HepG2 (cell line): ENCODE results near the gene PSPH. TPM values are rescaled to one million over a fixed set of nuclear protein-coding genes. Genes with fewer than 3 reads are reported as not detected.

Experiments
- EZH2 ChIP-seq: conservative IDR thresholded peaks from 2 replicates; pipeline ENCODE4 v1.6.1; 2012; ENCODE audit warnings: mild to moderate bottlenecking, low read depth, low read length, moderate library complexity
- MXI1 ChIP-seq: IDR thresholded peaks from 3 replicates; pipeline ENCODE4 v1.6.1; 2012; ENCODE audit warnings: low read depth, low read length, inconsistent platforms, borderline replicate concordance
- NFIC ChIP-seq: IDR thresholded peaks from 2 replicates; pipeline ENCODE4 v1.6.1; 2012; ENCODE audit warnings: mild to moderate bottlenecking, low read length, inconsistent platforms
- NRL ChIP-seq: sonication (generic); formaldehyde crosslinking; IDR thresholded peaks from 2 replicates; pipeline ENCODE4 v1.5.0; 2020; ENCODE audit warnings: missing genetic modification reagents, mild to moderate bottlenecking, moderate library complexity, borderline replicate concordance
- PBX3 ChIP-seq: sonication (generic); formaldehyde crosslinking; IDR thresholded peaks from 2 replicates; pipeline ENCODE4 v1.8.1; 2023; ENCODE audit warnings: missing genetic modification reagents, inconsistent platforms, borderline replicate concordance
- polyA plus RNA-seq, 8 experiments: library from polyadenylated mRNA; depleted of rRNA in 3 of 8; stranded (reverse) in 7 of 8; unstranded in 1 of 8; fragments of >200 nt; fragmentation: Illumina TruSeq in 4 of 8; extraction: Trizol in 4 of 8; gene quantifications; 2 replicates each; pipeline versions ENCODE4 v1.2.1 to v1.2.3, GENCODE V29; 2011 to 2016; ENCODE audit warnings: low read depth in 4 of 8, missing spikeins in 1 of 8, mixed read lengths in 1 of 8; ENCODE audit not compliant: insufficient read depth in 1 of 8
- total RNA-seq, 5 experiments: library from RNA; depleted of rRNA; stranded (reverse); fragments of >200 nt; fragmentation: Illumina TruSeq; extraction: Trizol; gene quantifications; 2 replicates each; pipeline ENCODE4 v1.2.3, GENCODE V29; 2016; ENCODE audit warnings: low read depth in 1 of 5
- TF ChIP-seq, protein P1 (sequence below): sonication (generic); formaldehyde crosslinking; conservative IDR thresholded peaks from 2 replicates; pipeline ENCODE4 v1.4.0; 2020; ENCODE audit warnings: mild to moderate bottlenecking, missing genetic modification reagents, moderate library complexity
- TF ChIP-seq, protein P2 (sequence below), 2 experiments: IDR thresholded peaks; 2 replicates each; pipeline ENCODE4 v1.6.1; 2011 to 2012; ENCODE audit warnings: low read length in 2 of 2, borderline replicate concordance in 1 of 2, low read depth in 1 of 2, mild to moderate bottlenecking in 1 of 2, moderate library complexity in 1 of 2
- TF ChIP-seq, protein P3 (sequence below), 2 experiments: sonication (generic) in 1 of 2; formaldehyde crosslinking in 1 of 2; IDR thresholded peaks; 2 replicates each; pipeline versions ENCODE4 v1.6.1 to v1.9.0; 2014 to 2022; ENCODE audit warnings: antibody characterized with exemption in 1 of 2, borderline replicate concordance in 1 of 2, inconsistent platforms in 1 of 2, low read depth in 1 of 2, missing genetic modification reagents in 1 of 2

The PSPH gene
- total and polyA plus RNA-seq, 2 of the 13 experiments (the other 11 are each of a cell fraction or from before 2014, with no cell fraction given) = 85.5 to 124 TPM

DNA sequence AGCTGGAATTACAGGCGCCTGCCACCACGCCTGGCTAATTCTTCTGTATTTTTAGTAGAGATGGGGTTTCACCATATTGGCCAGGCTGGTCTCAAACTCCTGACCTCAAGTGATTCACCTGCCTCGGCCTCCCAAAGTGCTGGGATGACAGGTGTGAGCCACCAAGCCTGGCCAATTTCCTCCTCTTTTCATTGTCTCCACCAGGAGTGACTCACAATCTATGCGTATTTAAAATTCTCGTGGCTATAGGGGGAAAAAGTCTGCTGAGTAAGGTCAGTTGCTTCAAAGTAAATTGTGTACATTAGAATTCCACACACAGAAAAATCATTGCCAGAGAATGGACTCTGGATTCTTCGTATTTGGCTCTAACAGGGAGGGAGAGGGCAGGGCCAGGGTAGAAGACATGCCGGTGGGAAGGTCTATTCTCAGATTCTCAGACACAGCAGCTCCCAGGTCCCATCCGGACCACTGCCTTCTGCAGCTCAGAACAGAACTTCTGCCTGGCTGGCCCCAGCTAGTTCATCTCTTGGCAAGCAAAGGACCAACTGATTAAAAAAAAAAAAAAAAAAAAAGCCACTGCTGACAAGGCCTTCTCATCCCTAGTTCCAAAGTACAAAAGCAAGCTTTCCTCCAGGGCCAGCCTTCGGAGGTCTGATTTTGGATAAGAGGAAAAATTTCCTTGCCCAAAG, 22.2 kb downstream of the PSPH start (continued):
- TF ChIP-seq, protein P1, sequence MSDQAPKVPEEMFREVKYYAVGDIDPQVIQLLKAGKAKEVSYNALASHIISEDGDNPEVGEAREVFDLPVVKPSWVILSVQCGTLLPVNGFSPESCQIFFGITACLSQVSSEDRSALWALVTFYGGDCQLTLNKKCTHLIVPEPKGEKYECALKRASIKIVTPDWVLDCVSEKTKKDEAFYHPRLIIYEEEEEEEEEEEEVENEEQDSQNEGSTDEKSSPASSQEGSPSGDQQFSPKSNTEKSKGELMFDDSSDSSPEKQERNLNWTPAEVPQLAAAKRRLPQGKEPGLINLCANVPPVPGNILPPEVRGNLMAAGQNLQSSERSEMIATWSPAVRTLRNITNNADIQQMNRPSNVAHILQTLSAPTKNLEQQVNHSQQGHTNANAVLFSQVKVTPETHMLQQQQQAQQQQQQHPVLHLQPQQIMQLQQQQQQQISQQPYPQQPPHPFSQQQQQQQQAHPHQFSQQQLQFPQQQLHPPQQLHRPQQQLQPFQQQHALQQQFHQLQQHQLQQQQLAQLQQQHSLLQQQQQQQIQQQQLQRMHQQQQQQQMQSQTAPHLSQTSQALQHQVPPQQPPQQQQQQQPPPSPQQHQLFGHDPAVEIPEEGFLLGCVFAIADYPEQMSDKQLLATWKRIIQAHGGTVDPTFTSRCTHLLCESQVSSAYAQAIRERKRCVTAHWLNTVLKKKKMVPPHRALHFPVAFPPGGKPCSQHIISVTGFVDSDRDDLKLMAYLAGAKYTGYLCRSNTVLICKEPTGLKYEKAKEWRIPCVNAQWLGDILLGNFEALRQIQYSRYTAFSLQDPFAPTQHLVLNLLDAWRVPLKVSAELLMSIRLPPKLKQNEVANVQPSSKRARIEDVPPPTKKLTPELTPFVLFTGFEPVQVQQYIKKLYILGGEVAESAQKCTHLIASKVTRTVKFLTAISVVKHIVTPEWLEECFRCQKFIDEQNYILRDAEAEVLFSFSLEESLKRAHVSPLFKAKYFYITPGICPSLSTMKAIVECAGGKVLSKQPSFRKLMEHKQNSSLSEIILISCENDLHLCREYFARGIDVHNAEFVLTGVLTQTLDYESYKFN (CRISPR knock-in tag) = peak; percentile 90
- TF ChIP-seq MXI1 (peak; percentile 35; the same call in 1 of the 3 replicates), EZH2 (no peak), PBX3 (CRISPR knock-in tag) (no peak), NFIC (peak; percentile 55), NRL (CRISPR knock-in tag) (no peak)
- TF ChIP-seq, protein P2, sequence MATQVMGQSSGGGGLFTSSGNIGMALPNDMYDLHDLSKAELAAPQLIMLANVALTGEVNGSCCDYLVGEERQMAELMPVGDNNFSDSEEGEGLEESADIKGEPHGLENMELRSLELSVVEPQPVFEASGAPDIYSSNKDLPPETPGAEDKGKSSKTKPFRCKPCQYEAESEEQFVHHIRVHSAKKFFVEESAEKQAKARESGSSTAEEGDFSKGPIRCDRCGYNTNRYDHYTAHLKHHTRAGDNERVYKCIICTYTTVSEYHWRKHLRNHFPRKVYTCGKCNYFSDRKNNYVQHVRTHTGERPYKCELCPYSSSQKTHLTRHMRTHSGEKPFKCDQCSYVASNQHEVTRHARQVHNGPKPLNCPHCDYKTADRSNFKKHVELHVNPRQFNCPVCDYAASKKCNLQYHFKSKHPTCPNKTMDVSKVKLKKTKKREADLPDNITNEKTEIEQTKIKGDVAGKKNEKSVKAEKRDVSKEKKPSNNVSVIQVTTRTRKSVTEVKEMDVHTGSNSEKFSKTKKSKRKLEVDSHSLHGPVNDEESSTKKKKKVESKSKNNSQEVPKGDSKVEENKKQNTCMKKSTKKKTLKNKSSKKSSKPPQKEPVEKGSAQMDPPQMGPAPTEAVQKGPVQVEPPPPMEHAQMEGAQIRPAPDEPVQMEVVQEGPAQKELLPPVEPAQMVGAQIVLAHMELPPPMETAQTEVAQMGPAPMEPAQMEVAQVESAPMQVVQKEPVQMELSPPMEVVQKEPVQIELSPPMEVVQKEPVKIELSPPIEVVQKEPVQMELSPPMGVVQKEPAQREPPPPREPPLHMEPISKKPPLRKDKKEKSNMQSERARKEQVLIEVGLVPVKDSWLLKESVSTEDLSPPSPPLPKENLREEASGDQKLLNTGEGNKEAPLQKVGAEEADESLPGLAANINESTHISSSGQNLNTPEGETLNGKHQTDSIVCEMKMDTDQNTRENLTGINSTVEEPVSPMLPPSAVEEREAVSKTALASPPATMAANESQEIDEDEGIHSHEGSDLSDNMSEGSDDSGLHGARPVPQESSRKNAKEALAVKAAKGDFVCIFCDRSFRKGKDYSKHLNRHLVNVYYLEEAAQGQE (IDR thresholded peaks at IDR 0.05; ENCODE audit: borderline replicate concordance in 1 of 2, low read depth in 1 of 2, low read length in 2 of 2) = no peak
- TF ChIP-seq, protein P3, sequence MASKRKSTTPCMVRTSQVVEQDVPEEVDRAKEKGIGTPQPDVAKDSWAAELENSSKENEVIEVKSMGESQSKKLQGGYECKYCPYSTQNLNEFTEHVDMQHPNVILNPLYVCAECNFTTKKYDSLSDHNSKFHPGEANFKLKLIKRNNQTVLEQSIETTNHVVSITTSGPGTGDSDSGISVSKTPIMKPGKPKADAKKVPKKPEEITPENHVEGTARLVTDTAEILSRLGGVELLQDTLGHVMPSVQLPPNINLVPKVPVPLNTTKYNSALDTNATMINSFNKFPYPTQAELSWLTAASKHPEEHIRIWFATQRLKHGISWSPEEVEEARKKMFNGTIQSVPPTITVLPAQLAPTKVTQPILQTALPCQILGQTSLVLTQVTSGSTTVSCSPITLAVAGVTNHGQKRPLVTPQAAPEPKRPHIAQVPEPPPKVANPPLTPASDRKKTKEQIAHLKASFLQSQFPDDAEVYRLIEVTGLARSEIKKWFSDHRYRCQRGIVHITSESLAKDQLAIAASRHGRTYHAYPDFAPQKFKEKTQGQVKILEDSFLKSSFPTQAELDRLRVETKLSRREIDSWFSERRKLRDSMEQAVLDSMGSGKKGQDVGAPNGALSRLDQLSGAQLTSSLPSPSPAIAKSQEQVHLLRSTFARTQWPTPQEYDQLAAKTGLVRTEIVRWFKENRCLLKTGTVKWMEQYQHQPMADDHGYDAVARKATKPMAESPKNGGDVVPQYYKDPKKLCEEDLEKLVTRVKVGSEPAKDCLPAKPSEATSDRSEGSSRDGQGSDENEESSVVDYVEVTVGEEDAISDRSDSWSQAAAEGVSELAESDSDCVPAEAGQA (IDR thresholded peaks at IDR 0.05; ENCODE audit: low read depth) = no peak
- TF ChIP-seq, protein P3 (CRISPR knock-in tag; IDR thresholded peaks at IDR 0.05; ENCODE audit: borderline replicate concordance) = no peak
